C4-2B (cell line): ENCODE measurements around the gene PLEKHG4.

ENCODE experiments used
- ZFX ChIP-seq: fragments of 450-650 bp; IDR thresholded peaks from 2 replicates; pipeline ENCODE4 v1.6.1; 2017
- TF ChIP-seq, protein P1 (sequence below): fragments of 450-650 bp; conservative IDR thresholded peaks from 2 replicates; pipeline ENCODE4 v1.5.1; 2017; ENCODE audit warnings: mild to moderate bottlenecking

DNA sequence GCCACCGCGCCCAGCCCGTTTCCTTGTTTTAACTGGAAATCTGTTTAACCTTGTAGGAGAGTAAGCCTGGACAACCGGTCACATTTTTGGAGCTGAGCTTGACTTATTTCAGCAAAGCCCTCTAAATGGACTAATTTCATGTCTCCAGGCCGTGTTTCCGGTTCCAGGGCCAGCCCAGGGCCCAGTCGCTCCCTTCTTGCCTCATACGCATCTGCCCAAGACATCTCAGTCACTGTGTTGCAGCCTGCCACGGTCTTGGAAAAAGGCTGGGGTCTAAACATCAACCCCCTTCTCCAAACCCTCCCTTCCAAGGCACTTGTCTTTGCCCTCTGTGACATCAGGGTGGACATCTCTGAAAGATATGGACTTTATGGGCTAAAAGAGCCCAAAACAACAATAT is 18.9 kb downstream of the PLEKHG4 start:
- TF ChIP-seq, protein P1, sequence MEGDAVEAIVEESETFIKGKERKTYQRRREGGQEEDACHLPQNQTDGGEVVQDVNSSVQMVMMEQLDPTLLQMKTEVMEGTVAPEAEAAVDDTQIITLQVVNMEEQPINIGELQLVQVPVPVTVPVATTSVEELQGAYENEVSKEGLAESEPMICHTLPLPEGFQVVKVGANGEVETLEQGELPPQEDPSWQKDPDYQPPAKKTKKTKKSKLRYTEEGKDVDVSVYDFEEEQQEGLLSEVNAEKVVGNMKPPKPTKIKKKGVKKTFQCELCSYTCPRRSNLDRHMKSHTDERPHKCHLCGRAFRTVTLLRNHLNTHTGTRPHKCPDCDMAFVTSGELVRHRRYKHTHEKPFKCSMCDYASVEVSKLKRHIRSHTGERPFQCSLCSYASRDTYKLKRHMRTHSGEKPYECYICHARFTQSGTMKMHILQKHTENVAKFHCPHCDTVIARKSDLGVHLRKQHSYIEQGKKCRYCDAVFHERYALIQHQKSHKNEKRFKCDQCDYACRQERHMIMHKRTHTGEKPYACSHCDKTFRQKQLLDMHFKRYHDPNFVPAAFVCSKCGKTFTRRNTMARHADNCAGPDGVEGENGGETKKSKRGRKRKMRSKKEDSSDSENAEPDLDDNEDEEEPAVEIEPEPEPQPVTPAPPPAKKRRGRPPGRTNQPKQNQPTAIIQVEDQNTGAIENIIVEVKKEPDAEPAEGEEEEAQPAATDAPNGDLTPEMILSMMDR: no peak
- TF ChIP-seq ZFX: no peak
